Fibroblast of villous mesenchyme (primary cell): ENCODE measurements around the gene PPIF. TPM values are rescaled to one million over a fixed set of nuclear protein-coding genes. Genes with fewer than 3 reads are reported as not detected.
A peak's percentile ranks its signal among the peaks of the same experiment; 100 is the strongest.

Experiments
- DNase-seq: peaks from one replicate; pipeline ENCODE4 v3.0.0-alpha.2; 2010; ENCODE audit warnings: low read depth
- H3K4me3 ChIP-seq: 2 replicates; pipeline ENCODE4 v1.5.1; 2011; ENCODE audit warnings: low read depth, mild to moderate bottlenecking, low read length
- CTCF ChIP-seq: IDR thresholded peaks from 2 replicates; pipeline ENCODE4 v1.5.1; 2012; ENCODE audit warnings: low read depth, mild to moderate bottlenecking, low read length; ENCODE audit not compliant: insufficient read depth
- total RNA-seq: library from RNA; depleted of rRNA; stranded (reverse); fragments of >200 nt; gene quantifications from 2 replicates; pipeline ENCODE4 v1.2.3, GENCODE V29; 2012

PPIF gene
- total RNA-seq, 1 donor = 42.7 TPM

DNA sequence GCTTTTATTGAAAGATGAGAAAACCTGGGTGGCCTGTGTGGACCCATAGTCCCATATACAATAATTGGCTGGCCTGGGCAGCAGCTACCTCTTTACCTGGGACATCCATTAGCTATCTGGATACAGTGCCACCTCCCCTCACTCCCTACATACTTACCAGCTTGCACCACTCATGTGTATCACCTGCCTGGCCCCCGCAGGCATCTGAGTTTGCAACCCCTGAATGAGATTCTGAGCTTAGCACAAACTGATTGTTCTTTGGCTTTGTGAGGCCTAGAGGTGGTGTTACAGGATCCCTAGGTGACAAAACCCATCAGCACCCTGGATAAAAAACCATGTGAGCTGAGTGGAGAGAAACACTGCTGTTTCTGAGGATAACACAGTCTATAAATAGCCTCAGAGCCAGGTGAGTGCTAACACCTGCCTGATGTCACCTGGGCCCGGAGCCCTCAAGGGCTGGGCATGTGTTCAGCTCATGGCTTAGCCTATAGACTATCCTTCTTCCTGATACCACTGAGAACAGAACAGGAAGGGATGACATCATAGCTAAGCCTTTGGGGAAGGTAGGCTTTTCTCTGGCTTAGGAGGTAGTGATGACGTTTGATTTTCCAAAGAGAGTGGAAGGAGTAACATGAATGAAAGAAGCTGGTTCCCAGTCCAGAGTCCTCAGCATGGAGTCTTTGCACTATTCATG, 2.6 kb upstream of the PPIF start:
- no peak overlapping the region for H3K4me3 ChIP-seq
- TF ChIP-seq CTCF = no peak
- DNase-seq = no peak

GRCh38 chr10:79345241-79346011, 1.8 kb upstream of the PPIF start:
- TF ChIP-seq CTCF = no peak
- H3K4me3 ChIP-seq = no peak overlapping the region
- DNase-seq = no peak

- no peak for TF ChIP-seq CTCF
- no peak overlapping the region for H3K4me3 ChIP-seq
- no peak for DNase-seq
These were observed 1.3 kb upstream of the PPIF start for GRCh38 chr10:79346012-79346340.

DNA sequence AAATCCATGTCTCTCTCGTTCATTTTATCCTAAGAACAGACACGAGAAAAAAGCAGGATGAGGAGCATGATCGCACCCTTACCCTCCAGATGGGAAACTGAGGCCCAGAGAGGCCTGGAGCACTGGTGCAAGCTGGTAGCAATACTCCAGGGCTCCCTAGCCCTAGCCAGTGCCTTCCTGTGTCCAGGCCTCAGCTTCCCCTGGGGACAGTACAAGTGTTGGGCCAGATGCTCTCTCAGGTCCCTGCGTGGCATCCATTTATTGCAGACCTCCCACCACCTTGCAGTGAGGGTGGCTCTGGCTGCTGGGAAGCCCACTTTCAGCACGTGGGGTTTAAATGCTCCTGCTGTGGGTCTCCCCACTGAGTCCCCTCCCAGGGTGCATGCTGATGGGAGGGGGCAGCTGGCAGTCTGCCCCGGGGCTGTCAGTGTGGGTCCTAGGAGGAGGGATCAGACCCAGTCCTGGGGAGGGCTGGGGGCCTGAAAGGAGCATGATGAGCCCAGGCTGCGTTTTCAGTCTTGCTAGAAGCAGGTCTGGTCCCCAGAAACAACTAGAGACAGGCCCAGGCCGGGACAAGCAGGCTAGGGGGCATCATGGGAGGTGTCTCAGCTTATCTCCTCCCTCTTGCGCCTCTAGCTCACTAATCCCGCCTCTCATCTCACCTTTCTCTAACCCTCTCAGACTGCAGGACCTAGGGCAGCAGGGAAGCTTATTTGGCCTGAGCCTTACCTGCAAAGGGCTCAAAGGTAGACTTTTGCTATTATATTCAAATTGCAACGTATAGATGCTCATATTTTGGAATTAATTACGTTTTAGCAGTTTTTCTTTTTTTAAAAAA, 662 bp upstream of the PPIF start:
- no peak overlapping the region for H3K4me3 ChIP-seq
- no peak for DNase-seq
- no peak for TF ChIP-seq CTCF

GRCh38 chr10:79347894-79348639, 798 bp downstream of the PPIF start:
- peak; percentile 82 for DNase-seq
- TF ChIP-seq CTCF = no peak
- peak overlapping the region; percentile 66 for H3K4me3 ChIP-seq

DNA sequence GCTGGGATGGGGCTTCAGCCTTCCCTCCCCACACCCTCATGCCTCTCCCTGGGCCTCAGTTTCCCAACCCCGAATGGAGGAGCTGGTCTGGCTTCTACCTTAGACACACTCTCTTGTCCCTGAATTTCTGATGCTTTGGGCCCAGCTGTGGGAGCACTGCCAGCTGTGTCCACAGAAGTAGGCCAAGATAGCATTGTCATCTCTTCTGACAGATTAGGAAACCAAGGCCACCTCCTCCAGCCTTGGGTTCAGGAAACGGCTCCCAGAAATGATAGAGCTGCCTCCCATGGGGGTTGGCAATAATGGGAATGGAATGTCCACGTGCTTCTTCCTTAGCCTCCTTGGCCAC, 1.3 kb downstream of the PPIF start:
- no peak for TF ChIP-seq CTCF
- peak overlapping the region; percentile 66 for H3K4me3 ChIP-seq
- DNase-seq = no peak
